ENCODE data around the gene ZNF362. TPM values are rescaled to one million over a fixed set of nuclear protein-coding genes. Genes with fewer than 3 reads are reported as not detected.

The ZNF362 gene
- total RNA-seq, 2 donors from 2014 or later, result 3.0 to 14.1 TPM

DNA sequence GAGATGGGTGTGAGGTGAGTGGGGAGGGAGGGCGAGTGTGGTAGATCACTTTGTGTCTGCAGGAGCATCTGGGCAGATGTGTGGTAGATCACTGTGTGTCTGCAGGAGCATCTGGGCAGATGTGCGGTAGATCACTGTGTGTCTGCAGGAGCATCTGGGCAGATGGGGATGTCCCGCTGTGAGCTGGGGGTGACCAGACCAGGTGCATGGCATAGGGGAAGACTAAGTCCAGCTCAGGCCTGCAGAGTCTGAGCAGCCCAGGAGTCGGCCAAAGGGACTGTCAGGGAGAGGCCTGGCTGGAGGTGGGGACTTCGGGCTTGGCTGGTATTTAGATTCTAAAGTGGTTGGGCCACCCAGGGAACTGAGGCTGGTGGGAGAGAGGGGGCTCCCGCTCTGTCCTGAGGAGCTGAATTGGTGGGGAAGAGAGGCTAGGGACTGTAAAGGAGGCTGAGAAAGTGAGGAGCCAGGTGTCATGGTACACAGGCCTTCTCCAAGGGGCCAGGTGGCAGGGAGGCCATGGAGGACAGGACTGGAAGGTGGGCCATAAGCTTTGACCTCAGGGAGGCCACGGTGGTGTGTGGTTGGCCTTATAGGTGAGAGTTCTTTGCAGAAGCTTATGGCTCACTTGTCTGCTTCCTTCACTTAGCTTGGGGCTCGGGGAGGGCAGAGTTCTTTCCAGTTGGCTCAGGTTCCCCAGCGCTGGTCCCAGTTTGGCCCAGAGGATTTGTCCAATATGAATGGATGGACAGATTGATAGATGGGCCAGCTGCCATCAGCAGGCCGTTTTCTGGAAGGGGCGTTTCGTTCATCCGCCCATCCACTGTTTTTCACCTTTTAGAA lies 15.6 kb downstream of the ZNF362 start:
- ATAC-seq (no peak), DNase-seq (ENCODE audit: low spot score in 2 of 2) (no peak)
- Mint-ChIP-seq H3K9me3 (no peaks in the 10 kb centered on the region), H3K27ac (peak overlapping the region; percentile 50 to 62), H3K36me3 (no peaks in the 10 kb centered on the region)

DNA sequence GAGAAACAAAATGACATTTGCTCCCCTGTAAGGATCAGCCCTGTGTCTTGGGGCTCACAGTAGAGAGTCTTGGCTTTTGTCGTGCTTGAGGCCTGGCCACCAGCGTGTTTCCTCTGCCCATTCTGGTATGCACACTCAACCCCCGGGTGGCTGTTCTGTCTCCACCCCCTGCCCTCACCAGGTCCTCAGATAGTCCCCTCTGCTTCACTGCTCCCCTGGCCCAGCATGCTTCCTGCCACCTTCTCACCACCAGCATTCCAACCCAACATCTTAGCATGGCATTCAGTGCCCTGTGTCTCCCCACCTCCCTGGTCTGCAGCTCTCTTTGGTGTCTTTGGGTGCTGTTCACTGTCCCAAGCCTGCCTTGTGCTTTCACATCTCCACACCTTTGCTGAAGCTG lies 16.2 kb downstream of the ZNF362 start:
- Mint-ChIP-seq H3K36me3 (no peaks in the 10 kb centered on the region), H3K27ac (peak overlapping the region; percentile 50 to 88), H3K9me3 (no peaks in the 10 kb centered on the region)
- ATAC-seq (no peak), DNase-seq (ENCODE audit: low spot score in 2 of 2) (no peak)

DNA sequence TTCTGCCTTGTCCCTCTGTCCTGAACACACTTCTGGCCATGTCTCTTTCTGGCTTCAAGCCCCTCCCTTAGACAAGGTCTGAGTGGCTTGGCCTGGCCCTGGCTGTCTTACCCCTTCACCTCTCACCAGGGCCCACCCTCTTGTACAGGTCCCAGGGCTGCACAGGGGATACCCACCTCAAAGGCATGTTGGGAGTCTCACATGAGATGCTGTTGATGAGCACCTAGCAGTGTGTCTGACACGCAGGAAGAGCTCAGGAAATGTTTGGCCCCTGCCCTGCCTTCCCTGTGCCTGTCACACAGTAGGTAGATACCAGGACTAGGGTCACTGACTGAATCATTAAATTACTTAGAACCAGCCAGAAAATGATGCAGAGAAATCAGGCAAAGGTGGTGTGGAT lies 16.6 kb downstream of the ZNF362 start:
- DNase-seq (ENCODE audit: low spot score in 2 of 2), result peak in 1 of 2 donors; percentile 49
- no peak for ATAC-seq
- peak overlapping the region; percentile 50 to 88 for H3K27ac Mint-ChIP-seq
- H3K9me3 Mint-ChIP-seq, result no peaks in the 10 kb centered on the region
- no peaks in the 10 kb centered on the region for H3K36me3 Mint-ChIP-seq

DNA sequence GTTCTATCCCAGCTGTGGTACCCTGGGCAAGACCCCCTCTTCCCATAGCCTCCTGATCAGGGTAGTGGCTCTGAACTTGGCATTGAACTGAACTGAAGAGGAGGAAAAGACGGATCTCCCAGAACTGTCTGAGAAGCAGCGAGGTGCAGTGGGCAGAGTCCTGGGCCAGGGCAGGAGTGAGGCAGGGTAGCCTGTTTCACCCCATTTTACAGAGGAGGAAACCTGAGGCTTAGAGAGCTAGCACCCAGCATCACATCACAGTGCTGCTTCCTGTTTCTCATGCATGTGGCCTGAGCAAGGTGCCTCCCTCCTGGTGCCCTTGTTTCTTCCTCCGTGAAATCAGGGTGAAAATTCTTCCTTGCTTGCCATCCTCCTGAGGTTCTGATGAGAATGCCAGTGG lies 17.1 kb downstream of the ZNF362 start:
- peak overlapping the region; percentile 50 to 55 for H3K27ac Mint-ChIP-seq
- peak in 1 of 2 donors; percentile 46 for ATAC-seq

DNA sequence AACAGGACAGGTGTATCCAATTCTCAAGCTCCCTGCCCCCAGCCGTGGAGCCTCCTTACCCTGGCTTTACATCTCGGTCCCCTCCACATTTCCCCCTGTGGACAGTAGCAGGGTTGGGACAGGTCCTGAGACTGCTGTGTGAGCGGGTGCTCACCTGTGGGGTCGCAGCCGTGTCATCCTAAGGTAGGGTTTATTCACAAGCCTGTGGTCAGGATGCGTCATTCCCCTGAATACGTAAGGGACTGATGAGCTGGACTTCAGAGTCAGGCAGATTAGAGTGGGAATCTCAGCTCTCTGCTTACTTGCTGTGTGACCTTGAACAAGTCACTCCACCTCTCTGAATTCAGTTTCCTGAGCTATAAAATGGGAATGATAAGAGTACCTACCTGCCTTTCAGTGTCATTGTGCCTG lies 17.7 kb downstream of the ZNF362 start:
- Mint-ChIP-seq H3K27ac (peak overlapping the region in 1 of 2 donors; percentile 18), H3K9me3 (no peaks in the 10 kb centered on the region), H3K36me3 (no peaks in the 10 kb centered on the region)
- DNase-seq (ENCODE audit: low spot score in 2 of 2), result peak in 1 of 2 donors; percentile 28
- ATAC-seq, result no peak

More for the DNA sequence above, 17.1 kb downstream of the ZNF362 start:
- no peaks in the 10 kb centered on the region for H3K36me3 Mint-ChIP-seq
- DNase-seq (ENCODE audit: low spot score in 2 of 2), result peak in 1 of 2 donors; percentile 38
- no peaks in the 10 kb centered on the region for H3K9me3 Mint-ChIP-seq

DNA sequence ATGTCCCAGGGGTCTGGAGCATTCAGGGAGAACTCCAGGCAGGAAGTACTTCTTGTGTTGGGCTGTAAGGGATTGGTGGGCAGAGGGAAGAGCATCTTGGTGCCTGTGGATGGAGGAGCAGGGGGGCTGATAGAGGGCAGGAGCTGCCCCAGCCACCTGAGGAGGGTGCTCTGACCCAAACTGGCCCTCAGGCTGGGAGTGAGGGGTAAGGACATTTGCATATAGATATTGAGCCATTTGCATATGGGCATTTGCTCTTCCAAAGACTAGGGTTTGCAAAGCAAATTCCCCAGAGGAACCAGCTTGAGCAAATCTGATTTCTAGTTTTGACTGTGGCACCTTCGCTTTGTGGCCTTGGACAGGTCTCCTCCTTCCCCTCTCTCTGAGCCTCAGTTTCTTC lies 18.2 kb downstream of the ZNF362 start:
- ATAC-seq (no peak), DNase-seq (ENCODE audit: low spot score in 2 of 2) (peak in 1 of 2 donors; percentile 2)
- Mint-ChIP-seq H3K36me3 (no peaks in the 10 kb centered on the region), H3K27ac (peak overlapping the region in 1 of 2 donors; percentile 18), H3K9me3 (no peaks in the 10 kb centered on the region)

DNA sequence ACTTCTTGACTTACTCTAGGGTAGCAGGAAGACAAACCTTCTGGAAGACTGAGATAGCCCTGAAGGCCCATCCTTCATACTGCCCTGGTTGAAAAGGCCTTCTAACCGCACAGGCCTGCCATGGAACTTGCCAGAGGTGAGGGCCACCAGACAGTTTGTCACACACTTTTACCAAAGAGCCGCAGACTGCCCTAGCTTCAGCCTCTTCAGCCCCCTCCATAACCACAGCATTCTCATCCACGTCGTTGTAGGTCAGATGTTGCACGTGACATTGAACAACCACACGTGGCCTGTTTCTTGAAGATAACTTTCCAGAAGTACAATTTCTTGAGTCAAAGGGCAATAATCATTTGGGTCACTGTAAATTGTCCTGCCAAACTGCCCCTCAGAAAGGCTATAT lies 18.9 kb downstream of the ZNF362 start:
- no peak for ATAC-seq
- H3K27ac Mint-ChIP-seq, result no peak overlapping the region
- no peaks in the 10 kb centered on the region for H3K36me3 Mint-ChIP-seq
- no peak for DNase-seq (ENCODE audit: low spot score in 2 of 2)
- no peaks in the 10 kb centered on the region for H3K9me3 Mint-ChIP-seq

DNA sequence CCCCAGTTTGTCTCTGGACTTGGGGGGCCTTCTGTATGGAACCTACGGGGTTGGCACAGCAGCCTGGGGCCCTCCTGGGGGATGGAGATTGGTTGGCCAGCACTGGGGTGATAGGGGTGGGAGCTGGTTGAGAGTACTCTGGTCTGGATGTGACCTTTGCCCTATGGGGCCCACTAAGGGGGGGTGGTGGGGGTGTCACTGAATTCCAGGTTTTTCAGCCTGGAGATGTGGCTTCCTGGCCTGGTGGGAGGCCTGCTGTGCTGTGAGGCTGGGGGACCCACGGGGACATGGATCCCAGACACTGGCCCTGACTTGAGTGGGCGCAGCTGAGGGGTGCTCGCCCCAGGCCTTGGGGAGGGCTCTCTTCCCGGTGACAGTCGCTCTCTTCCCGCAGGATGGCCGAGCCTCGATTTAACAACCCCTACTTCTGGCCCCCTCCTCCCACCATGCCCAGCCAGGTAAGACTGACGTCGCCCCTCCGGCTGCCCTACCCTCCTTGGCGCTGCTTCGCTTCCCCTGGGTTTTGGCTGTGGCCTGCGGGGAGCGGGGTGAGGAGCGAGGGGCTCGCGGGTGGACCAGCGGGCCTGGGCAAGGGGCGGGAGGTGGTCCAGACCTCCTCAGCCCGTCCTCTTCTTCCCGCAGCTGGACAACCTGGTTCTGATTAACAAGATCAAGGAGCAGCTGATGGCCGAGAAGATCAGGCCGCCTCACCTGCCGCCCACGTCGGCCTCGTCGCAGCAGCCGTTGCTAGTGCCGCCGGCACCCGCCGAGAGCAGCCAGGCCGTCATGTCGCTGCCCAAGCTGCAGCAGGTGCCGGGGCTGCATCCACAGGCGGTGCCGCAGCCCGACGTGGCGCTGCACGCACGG lies 19.6 kb downstream of the ZNF362 start:
- no peak for ATAC-seq
- DNase-seq (ENCODE audit: low spot score in 2 of 2), result no peak
- H3K27ac Mint-ChIP-seq, result no peak overlapping the region
- H3K36me3 Mint-ChIP-seq, result no peaks in the 10 kb centered on the region
- H3K9me3 Mint-ChIP-seq, result no peaks in the 10 kb centered on the region

DNA sequence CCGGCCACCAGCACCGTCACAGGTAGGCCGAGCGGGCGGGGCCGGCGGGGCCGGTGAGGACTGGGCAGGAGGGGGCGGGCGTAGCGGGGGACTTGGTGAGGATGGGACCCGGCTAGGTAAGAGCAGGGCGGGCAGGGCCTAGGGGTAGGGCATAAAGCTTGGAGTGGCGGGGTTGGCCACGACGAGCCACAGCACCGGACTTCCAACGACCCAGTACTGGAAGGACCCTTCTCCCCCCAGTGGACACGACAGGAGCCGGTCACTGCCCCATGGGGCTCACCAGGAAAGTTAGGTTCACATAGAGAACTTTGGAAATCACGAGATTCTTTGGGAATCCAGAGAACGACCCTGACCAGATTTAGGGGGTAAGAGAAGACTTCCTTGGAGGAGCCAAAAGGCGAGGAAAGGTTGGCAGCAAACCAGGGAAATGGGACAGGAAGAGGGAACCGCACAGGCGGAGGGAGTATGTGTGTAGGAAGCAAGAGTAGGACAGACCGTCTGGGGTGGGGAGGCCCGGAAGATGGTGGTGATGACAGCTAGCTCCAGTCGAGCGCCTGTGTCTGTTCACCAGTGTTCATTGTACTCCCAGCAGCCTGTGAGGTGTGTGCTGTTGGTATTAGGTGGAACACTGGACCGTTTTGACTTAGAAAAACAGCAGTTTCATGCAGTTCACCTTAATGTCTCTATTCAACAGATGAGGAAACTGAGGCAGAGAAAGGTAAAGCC lies 20.4 kb downstream of the ZNF362 start:
- Mint-ChIP-seq H3K36me3 (no peaks in the 10 kb centered on the region), H3K9me3 (no peaks in the 10 kb centered on the region), H3K27ac (peak overlapping the region in 1 of 2 donors; percentile 15)
- ATAC-seq (no peak), DNase-seq (ENCODE audit: low spot score in 2 of 2) (no peak)

DNA sequence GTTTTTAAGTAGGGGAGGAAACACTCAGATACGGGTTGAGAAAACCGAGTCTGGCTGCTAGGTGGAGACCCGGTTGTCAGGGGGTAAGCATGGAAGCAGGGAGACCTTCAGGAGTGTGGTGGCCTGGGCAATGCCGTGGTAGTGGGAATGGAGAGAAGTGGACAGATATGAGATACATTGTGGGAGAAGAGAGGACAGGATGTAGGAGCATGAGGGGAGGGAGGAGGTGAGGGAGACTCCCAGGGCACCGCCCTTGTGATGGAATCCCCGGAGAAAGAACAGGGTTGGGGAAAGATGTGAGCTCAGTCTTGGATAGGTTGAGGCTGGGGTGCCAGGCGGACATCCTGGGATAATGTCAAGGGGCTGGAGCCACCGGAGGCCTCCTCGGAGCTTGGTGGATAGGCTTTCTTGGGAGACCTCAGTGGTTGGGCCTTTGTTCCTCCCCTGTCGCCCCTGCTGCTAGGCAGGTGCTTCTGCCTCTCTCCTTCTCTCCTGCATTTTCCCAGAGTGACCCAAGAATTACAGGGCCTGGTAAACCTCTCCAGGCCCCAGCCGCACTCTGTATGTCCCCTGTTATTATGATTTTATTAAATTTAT lies 21.3 kb downstream of the ZNF362 start:
- ATAC-seq, result no peak
- peak in 1 of 2 donors; percentile 1 for DNase-seq (ENCODE audit: low spot score in 2 of 2)
- Mint-ChIP-seq H3K36me3 (no peaks in the 10 kb centered on the region), H3K27ac (no peak overlapping the region), H3K9me3 (no peaks in the 10 kb centered on the region)

DNA sequence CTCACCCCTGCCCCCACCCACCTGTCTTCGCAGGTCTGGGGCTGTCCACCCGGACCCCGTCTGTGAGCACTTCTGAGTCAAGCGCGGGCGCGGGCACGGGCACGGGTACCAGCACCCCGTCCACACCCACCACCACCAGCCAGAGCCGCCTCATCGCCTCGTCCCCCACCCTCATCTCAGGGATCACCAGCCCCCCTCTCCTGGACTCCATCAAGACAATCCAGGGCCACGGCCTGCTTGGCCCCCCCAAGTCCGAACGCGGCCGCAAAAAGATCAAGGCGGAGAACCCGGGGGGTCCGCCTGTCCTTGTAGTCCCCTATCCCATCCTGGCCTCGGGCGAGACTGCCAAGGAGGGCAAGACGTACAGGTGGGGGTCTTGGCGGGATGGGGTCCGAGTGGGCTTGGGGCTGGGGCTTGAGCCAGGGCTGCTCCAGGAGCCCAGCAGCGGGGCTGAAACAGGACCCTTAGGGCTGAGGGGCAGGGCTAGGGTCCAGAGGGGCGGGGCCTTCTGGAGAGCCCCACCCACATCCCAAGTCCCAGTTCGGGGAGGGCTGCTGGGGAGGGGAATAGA lies 23.9 kb downstream of the ZNF362 start:
- Mint-ChIP-seq H3K27ac (no peak overlapping the region), H3K9me3 (no peaks in the 10 kb centered on the region), H3K36me3 (no peaks in the 10 kb centered on the region)
- DNase-seq (ENCODE audit: low spot score in 2 of 2) (peak in 1 of 2 donors; percentile 28), ATAC-seq (no peak)

DNA sequence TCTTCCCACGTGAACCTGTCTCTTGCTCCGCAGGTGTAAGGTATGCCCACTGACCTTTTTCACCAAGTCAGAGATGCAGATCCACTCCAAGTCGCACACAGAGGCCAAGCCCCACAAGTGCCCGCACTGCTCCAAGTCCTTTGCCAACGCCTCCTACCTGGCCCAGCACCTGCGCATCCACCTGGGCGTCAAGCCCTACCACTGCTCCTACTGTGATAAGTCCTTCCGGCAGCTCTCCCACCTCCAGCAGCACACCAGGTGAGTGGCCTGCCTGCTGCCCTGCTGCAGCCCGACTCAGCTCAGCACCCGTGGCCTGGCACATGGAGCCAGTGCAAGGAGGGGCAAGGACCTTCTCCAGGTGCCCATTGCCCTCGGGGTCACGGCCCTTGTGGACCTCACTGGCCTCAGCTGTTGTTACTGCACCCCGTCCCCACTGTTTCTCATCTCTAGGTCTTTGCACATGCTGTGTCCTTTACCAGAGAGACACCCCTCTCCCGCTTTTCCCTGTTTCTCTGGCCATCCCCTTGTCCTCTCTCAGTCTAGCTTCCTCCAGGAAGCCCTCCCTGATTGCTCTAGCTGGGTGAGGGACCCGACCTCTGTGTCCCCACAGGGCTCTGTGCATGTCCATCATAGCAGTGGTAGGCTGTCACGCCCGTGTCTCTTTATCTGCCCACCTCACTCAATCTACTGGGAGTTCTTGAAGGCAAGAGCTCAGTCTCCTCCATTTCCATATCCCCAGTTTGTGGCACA lies 25.4 kb downstream of the ZNF362 start:
- peak in 1 of 2 donors; percentile 45 for DNase-seq (ENCODE audit: low spot score in 2 of 2)
- ATAC-seq, result no peak
- Mint-ChIP-seq H3K9me3 (no peaks in the 10 kb centered on the region), H3K27ac (peak overlapping the region in 1 of 2 donors; percentile 88), H3K36me3 (no peaks in the 10 kb centered on the region)

DNA sequence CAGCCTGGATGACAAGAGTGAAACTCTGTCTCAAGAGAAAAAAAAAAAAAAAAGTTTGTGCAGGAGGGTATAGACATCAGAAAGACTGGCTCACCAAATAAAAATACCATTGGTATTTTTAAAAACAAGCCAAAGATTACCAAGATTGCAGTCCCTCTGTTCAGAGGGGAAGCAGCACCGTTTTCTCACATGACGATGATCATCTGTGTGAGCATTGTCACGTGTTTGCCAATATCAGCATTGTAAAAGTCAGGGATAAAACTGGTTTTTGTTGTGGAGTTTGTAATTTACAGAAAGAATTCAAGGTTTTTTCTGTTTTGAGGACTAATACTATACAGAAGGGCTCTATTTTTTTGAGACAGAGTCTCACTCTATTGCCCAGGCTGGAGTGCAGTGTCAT lies 26.5 kb downstream of the ZNF362 start:
- Mint-ChIP-seq H3K36me3 (no peaks in the 10 kb centered on the region), H3K9me3 (no peaks in the 10 kb centered on the region), H3K27ac (no peak overlapping the region)
- DNase-seq (ENCODE audit: low spot score in 2 of 2) (no peak), ATAC-seq (no peak)

DNA sequence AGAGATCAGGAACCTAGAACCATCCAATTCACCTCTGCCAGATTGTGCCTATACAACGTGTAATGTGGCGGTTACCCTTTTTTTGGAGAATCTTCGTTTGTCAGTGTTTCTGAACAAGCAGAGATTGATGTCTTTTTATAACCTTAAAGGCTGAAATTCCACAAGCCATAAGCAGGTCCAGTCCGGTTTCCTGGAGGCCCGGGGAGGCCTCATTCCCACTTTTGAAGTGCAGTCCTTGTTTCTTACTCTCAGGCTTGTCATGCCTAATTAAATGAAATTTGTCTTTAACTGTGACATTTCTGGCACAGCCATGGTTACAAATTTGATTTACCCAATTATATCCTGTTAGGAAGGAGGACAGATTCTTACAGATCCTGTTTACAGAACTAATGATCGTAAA lies 27.8 kb downstream of the ZNF362 start:
- DNase-seq (ENCODE audit: low spot score in 2 of 2) (peak in 1 of 2 donors; percentile 2), ATAC-seq (no peak)
- Mint-ChIP-seq H3K27ac (no peak overlapping the region), H3K36me3 (peaks cover 4% of the 10 kb centered on the region in 2 donors), H3K9me3 (no peaks in the 10 kb centered on the region)

DNA sequence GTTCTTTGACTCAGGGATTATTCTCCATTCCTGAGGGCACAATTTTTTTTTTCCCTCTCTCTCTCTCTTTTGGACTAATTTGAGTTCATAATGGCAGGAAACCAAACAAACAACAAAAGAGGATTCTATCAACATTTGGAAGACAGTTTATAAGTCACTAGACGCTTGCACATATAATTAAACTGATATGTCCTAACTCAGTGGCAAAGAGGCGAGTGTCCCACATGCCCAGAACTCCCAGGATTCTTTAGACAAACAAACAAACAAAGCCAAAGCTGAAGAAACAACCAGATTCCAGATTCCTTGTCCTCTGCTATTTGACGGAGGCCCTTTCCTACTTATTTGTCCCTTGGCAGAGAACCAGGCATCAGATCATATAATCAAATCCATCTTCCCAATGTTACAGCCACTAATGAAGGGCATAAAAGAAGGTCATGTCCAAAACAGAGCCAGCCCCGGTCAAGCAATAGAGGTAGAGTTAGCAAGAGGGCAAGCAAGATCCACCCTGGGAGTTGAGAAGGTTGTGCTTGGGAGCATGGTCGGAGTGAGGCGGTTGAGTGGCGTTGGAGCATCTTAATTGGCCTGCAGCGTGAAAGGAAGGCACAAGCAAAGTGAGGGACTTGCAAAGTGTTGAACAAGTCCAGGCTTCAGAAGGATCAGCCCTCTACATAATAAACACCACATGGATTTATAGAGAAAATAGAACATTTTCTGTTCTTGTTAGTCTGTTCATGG lies 30.3 kb downstream of the ZNF362 start:
- DNase-seq (ENCODE audit: low spot score in 2 of 2) (no peak), ATAC-seq (no peak)
- Mint-ChIP-seq H3K9me3 (no peaks in the 10 kb centered on the region), H3K27ac (no peak overlapping the region), H3K36me3 (peaks cover 7 to 12% of the 10 kb centered on the region in 2 donors)

Data from activated naive CD4-positive, alpha-beta T cell treated with anti-CD3 and anti-CD28 coated beads, Interleukin-2, amount 50 U/mL, for 72 hours (primary cell).